ENCODE measurements around the gene TEX9.

DNA sequence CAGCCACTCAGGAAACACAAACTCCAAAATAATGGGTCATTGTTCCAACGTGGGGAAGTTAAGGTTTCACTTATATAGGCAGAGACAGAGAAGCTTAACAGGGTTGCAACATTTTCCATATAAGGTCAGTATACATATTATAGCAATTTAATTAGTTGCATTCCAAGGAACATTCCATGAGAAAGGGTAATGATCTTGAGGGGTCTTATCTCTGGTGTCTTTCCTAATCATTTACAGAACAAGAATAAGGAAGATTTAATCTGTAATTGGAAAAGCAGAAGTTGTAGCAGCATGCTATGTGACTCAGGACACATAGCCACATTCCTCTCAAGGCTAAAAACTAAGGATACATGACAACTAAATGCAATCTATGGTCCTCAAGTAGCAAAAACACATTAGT lies 94.8 kb downstream of the TEX9 start:
- TF ChIP-seq, protein P1, sequence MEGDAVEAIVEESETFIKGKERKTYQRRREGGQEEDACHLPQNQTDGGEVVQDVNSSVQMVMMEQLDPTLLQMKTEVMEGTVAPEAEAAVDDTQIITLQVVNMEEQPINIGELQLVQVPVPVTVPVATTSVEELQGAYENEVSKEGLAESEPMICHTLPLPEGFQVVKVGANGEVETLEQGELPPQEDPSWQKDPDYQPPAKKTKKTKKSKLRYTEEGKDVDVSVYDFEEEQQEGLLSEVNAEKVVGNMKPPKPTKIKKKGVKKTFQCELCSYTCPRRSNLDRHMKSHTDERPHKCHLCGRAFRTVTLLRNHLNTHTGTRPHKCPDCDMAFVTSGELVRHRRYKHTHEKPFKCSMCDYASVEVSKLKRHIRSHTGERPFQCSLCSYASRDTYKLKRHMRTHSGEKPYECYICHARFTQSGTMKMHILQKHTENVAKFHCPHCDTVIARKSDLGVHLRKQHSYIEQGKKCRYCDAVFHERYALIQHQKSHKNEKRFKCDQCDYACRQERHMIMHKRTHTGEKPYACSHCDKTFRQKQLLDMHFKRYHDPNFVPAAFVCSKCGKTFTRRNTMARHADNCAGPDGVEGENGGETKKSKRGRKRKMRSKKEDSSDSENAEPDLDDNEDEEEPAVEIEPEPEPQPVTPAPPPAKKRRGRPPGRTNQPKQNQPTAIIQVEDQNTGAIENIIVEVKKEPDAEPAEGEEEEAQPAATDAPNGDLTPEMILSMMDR (IDR thresholded peaks at IDR 0.05) = no peak
- TF ChIP-seq POLR2AphosphoS5 (IDR thresholded peaks at IDR 0.05) (no peak), EP300 (IDR thresholded peaks at IDR 0.05) (no peak), POLR2A (IDR thresholded peaks at IDR 0.05) (no peak)
